Adipocyte (in vitro differentiated cells): ENCODE data around the gene BCAS1.

Experiments used
- DNase-seq: peaks from one replicate; pipeline ENCODE4 v3.0.0-alpha.2; 2015; ENCODE audit warnings: low read depth
- H3K27me3 ChIP-seq: replicated peaks from 2 replicates; pipeline ENCODE4 v1.7.0; 2013; ENCODE audit warnings: mild to moderate bottlenecking, low read length, moderate library complexity; ENCODE audit not compliant: control insufficient read depth, insufficient read depth
- H3K36me3 ChIP-seq: 2 replicates; pipeline ENCODE4 v1.7.0; 2013; ENCODE audit warnings: low read length, mild to moderate bottlenecking, moderate library complexity; ENCODE audit not compliant: control insufficient read depth, insufficient read depth, severe bottlenecking
- H3K4me1 ChIP-seq: 2 replicates; pipeline ENCODE4 v1.7.0; 2013; ENCODE audit warnings: mild to moderate bottlenecking, low read length, moderate library complexity; ENCODE audit not compliant: control insufficient read depth, insufficient read depth
- H3K4me3 ChIP-seq: 2 replicates; pipeline ENCODE4 v1.7.0; 2013; ENCODE audit warnings: mild to moderate bottlenecking, low read length, moderate library complexity
- H3K9ac ChIP-seq: 2 replicates; pipeline ENCODE4 v1.7.0; 2013; ENCODE audit warnings: mild to moderate bottlenecking, low read length, moderate library complexity
- H3K9me3 ChIP-seq: 2 replicates; pipeline ENCODE4 v1.7.0; 2013; ENCODE audit warnings: mild to moderate bottlenecking, low read length, moderate library complexity; ENCODE audit not compliant: control insufficient read depth

Gene BCAS1

GRCh38 chr20:54110041-54110440 is 39.6 kb upstream of the BCAS1 start:
- no peaks in the 10 kb centered on the region for H3K36me3 ChIP-seq
- H3K9ac ChIP-seq: no peak overlapping the region
- H3K27me3 ChIP-seq: no peaks in the 10 kb centered on the region
- no peak for DNase-seq
- no peak overlapping the region for H3K4me3 ChIP-seq
- peaks cover 10% of the 10 kb centered on the region for H3K4me1 ChIP-seq
- H3K9me3 ChIP-seq: no peaks in the 10 kb centered on the region

- Histone ChIP-seq H3K9ac (no peak overlapping the region), H3K4me3 (no peak overlapping the region), H3K9me3 (no peaks in the 10 kb centered on the region), H3K36me3 (no peaks in the 10 kb centered on the region), H3K27me3 (no peaks in the 10 kb centered on the region), H3K4me1 (peaks cover 8% of the 10 kb centered on the region)
- DNase-seq: no peak
Measured at GRCh38 chr20:54108817-54109216, 38.4 kb upstream of the BCAS1 start.

- no peak overlapping the region for H3K4me3 ChIP-seq
Measured at GRCh38 chr20:54108326-54108642, 37.9 kb upstream of the BCAS1 start.

GRCh38 chr20:54107600-54108325 is 37.4 kb upstream of the BCAS1 start:
- H3K36me3 ChIP-seq: no peaks in the 10 kb centered on the region
- no peaks in the 10 kb centered on the region for H3K27me3 ChIP-seq
- H3K4me3 ChIP-seq: no peak overlapping the region
- no peaks in the 10 kb centered on the region for H3K9me3 ChIP-seq
- H3K9ac ChIP-seq: no peak overlapping the region
- H3K4me1 ChIP-seq: peaks cover 8% of the 10 kb centered on the region
- no peak for DNase-seq

More at GRCh38 chr20:54108326-54108642, 37.9 kb upstream of the BCAS1 start:
- no peak for DNase-seq
- Histone ChIP-seq H3K4me1 (peaks cover 8% of the 10 kb centered on the region), H3K9me3 (no peaks in the 10 kb centered on the region), H3K36me3 (no peaks in the 10 kb centered on the region), H3K9ac (no peak overlapping the region), H3K27me3 (no peaks in the 10 kb centered on the region)

- Histone ChIP-seq H3K27me3 (no peaks in the 10 kb centered on the region), H3K9me3 (no peaks in the 10 kb centered on the region), H3K9ac (no peak overlapping the region), H3K36me3 (no peaks in the 10 kb centered on the region), H3K4me1 (peaks cover 3% of the 10 kb centered on the region), H3K4me3 (no peak overlapping the region)
- DNase-seq: no peak
Measured at GRCh38 chr20:54107181-54107580, 36.8 kb upstream of the BCAS1 start.

- DNase-seq: no peak
- Histone ChIP-seq H3K4me1 (no peaks in the 10 kb centered on the region), H3K9ac (no peak overlapping the region), H3K9me3 (no peaks in the 10 kb centered on the region), H3K27me3 (no peaks in the 10 kb centered on the region), H3K36me3 (no peaks in the 10 kb centered on the region), H3K4me3 (no peak overlapping the region)
Measured at GRCh38 chr20:54106162-54106561, 35.8 kb upstream of the BCAS1 start.

- no peak overlapping the region for H3K9ac ChIP-seq
- no peaks in the 10 kb centered on the region for H3K4me1 ChIP-seq
- no peak for DNase-seq
- H3K27me3 ChIP-seq: no peaks in the 10 kb centered on the region
- H3K4me3 ChIP-seq: no peak overlapping the region
- H3K36me3 ChIP-seq: no peaks in the 10 kb centered on the region
- no peaks in the 10 kb centered on the region for H3K9me3 ChIP-seq
Measured at GRCh38 chr20:54105653-54106052, 35.3 kb upstream of the BCAS1 start.

GRCh38 chr20:54104781-54105180 is 34.4 kb upstream of the BCAS1 start:
- no peaks in the 10 kb centered on the region for H3K9me3 ChIP-seq
- no peaks in the 10 kb centered on the region for H3K27me3 ChIP-seq
- no peaks in the 10 kb centered on the region for H3K4me1 ChIP-seq
- no peak for DNase-seq
- H3K4me3 ChIP-seq: no peak overlapping the region
- no peaks in the 10 kb centered on the region for H3K36me3 ChIP-seq
- H3K9ac ChIP-seq: no peak overlapping the region

GRCh38 chr20:54103762-54104600 is 33.6 kb upstream of the BCAS1 start:
- Histone ChIP-seq H3K36me3 (no peaks in the 10 kb centered on the region), H3K4me3 (no peak overlapping the region), H3K9me3 (no peaks in the 10 kb centered on the region), H3K9ac (no peak overlapping the region), H3K4me1 (no peaks in the 10 kb centered on the region), H3K27me3 (peaks cover 1% of the 10 kb centered on the region)
- DNase-seq: no peak

GRCh38 chr20:54103067-54103761 is 32.8 kb upstream of the BCAS1 start:
- Histone ChIP-seq H3K27me3 (peaks cover 6% of the 10 kb centered on the region), H3K9me3 (no peaks in the 10 kb centered on the region)

GRCh38 chr20:54102543-54102942 is 32.1 kb upstream of the BCAS1 start:
- Histone ChIP-seq H3K4me1 (no peaks in the 10 kb centered on the region), H3K36me3 (no peaks in the 10 kb centered on the region), H3K27me3 (peaks cover 6% of the 10 kb centered on the region), H3K9me3 (no peaks in the 10 kb centered on the region), H3K9ac (no peak overlapping the region), H3K4me3 (no peak overlapping the region)
- no peak for DNase-seq

More at GRCh38 chr20:54103067-54103761, 32.8 kb upstream of the BCAS1 start:
- H3K4me1 ChIP-seq: no peaks in the 10 kb centered on the region
- DNase-seq: peak; percentile 82
- no peak overlapping the region for H3K9ac ChIP-seq
- H3K36me3 ChIP-seq: no peaks in the 10 kb centered on the region
- no peak overlapping the region for H3K4me3 ChIP-seq
